WTC11 (cell line): Measurements from ENCODE around the gene SGPL1. TPM values are rescaled to one million over a fixed set of nuclear protein-coding genes. Genes with fewer than 3 reads are reported as not detected.

Experiments used
- ATAC-seq: fragments of 200-7000 bp; cut with Tn5 transposase; 2 replicates; pipeline ENCODE4 v1.10.0; 2021; ENCODE audit warnings: mild to moderate bottlenecking, moderate library complexity
- CTCF ChIA-PET: fragments of 300-600 bp; sonication (Branson Sonifier 250); formaldehyde crosslinking; loops from one replicate; lab custom pipeline; 2021; ENCODE audit warnings: antibody characterized with exemption; lab: Charles Lee
- POLR2A ChIA-PET: fragments of 350-600 bp; sonication (Branson Sonifier 250); formaldehyde crosslinking; loops from one replicate; lab custom pipeline; 2021; ENCODE audit warnings: antibody characterized with exemption; lab: Charles Lee
- DNase-seq: peaks from one replicate; pipeline ENCODE4 v3.0.0; 2021; ENCODE audit warnings: low spot score
- H3K27ac Mint-ChIP-seq: 2 replicates; pipeline ENCODE4 v1.8.0; 2021; ENCODE audit warnings: mixed read lengths
- H3K27me3 Mint-ChIP-seq: 2 replicates; pipeline ENCODE4 v1.8.0; 2021; ENCODE audit warnings: low read depth, mild to moderate bottlenecking, moderate library complexity, mixed read lengths
- H3K36me3 Mint-ChIP-seq: 2 replicates; pipeline ENCODE4 v1.8.0; 2021; ENCODE audit warnings: mixed read lengths
- H3K4me1 Mint-ChIP-seq: 2 replicates; pipeline ENCODE4 v1.8.0; 2022; ENCODE audit warnings: mixed read lengths
- H3K4me3 Mint-ChIP-seq: 2 replicates; pipeline ENCODE4 v1.8.0; 2021; ENCODE audit warnings: mild to moderate bottlenecking, moderate library complexity, mixed read lengths
- H3K9me3 Mint-ChIP-seq: 2 replicates; pipeline ENCODE4 v1.8.0; 2021; ENCODE audit warnings: mixed read lengths
- ATF2 ChIP-seq: sonication (generic); formaldehyde crosslinking; IDR thresholded peaks from 2 replicates; pipeline ENCODE4 v1.8.1; 2022; ENCODE audit warnings: low read depth, missing genetic modification reagents, borderline replicate concordance
- CBFB ChIP-seq: sonication (generic); formaldehyde crosslinking; IDR thresholded peaks from 2 replicates; pipeline ENCODE4 v1.8.1; 2022; ENCODE audit warnings: mild to moderate bottlenecking, low read depth, missing genetic modification reagents
- CREB1 ChIP-seq: sonication (generic); formaldehyde crosslinking; IDR thresholded peaks from 2 replicates; pipeline ENCODE4 v1.8.0; 2023; ENCODE audit warnings: mild to moderate bottlenecking, missing genetic modification reagents
- CREM ChIP-seq: sonication (generic); formaldehyde crosslinking; IDR thresholded peaks from 2 replicates; pipeline ENCODE4 v1.8.1; 2022; ENCODE audit warnings: mild to moderate bottlenecking, missing genetic modification reagents, moderate library complexity
- ERG ChIP-seq: fragments of 250-450 bp; sonication (Bioruptor Pico); IDR thresholded peaks from 2 replicates; pipeline ENCODE4 v1.8.0; 2021; ENCODE audit warnings: mild to moderate bottlenecking
- FOXJ3 ChIP-seq: sonication (generic); formaldehyde crosslinking; IDR thresholded peaks from 2 replicates; pipeline ENCODE4 v1.9.0; 2021; ENCODE audit warnings: missing genetic modification reagents, mild to moderate bottlenecking, borderline replicate concordance
- KAT7 ChIP-seq: sonication (generic); formaldehyde crosslinking; IDR thresholded peaks from 2 replicates; pipeline ENCODE4 v1.8.1; 2023; ENCODE audit warnings: missing genetic modification reagents, mild to moderate bottlenecking, borderline replicate concordance
- MLX ChIP-seq: sonication (generic); formaldehyde crosslinking; IDR thresholded peaks from 2 replicates; pipeline ENCODE4 v1.8.1; 2023; ENCODE audit warnings: mild to moderate bottlenecking, missing genetic modification reagents, moderate library complexity
- NFATC4 ChIP-seq: fragments of 250-450 bp; sonication (Bioruptor Pico); IDR thresholded peaks from 2 replicates; pipeline ENCODE4 v1.9.0; 2021; ENCODE audit warnings: mild to moderate bottlenecking
- RELA ChIP-seq: sonication (generic); formaldehyde crosslinking; IDR thresholded peaks from 2 replicates; pipeline ENCODE4 v1.8.1; 2022; ENCODE audit warnings: missing genetic modification reagents, mild to moderate bottlenecking, borderline replicate concordance
- SMAD3 ChIP-seq: sonication (generic); formaldehyde crosslinking; IDR thresholded peaks from 2 replicates; pipeline ENCODE4 v1.8.0; 2022; ENCODE audit warnings: missing genetic modification reagents, mild to moderate bottlenecking, borderline replicate concordance
- SP1 ChIP-seq: sonication (generic); formaldehyde crosslinking; conservative IDR thresholded peaks from 2 replicates; pipeline ENCODE4 v1.8.1; 2022; ENCODE audit warnings: missing genetic modification reagents
- ZNF219 ChIP-seq: sonication (generic); formaldehyde crosslinking; IDR thresholded peaks from 2 replicates; pipeline ENCODE4 v1.8.0; 2023; ENCODE audit warnings: missing genetic modification reagents, mild to moderate bottlenecking, borderline replicate concordance
- ZNF232 ChIP-seq: sonication (generic); formaldehyde crosslinking; IDR thresholded peaks from 2 replicates; pipeline ENCODE4 v1.8.0; 2022; ENCODE audit warnings: mild to moderate bottlenecking, missing genetic modification reagents
- ZNF423 ChIP-seq: fragments of 250-450 bp; sonication (Bioruptor Pico); IDR thresholded peaks from 2 replicates; pipeline ENCODE4 v2.1.2; 2022; ENCODE audit warnings: mild to moderate bottlenecking, moderate library complexity
- ZSCAN18 ChIP-seq: fragments of 250-450 bp; sonication (Bioruptor Pico); IDR thresholded peaks from 2 replicates; pipeline ENCODE4 v2.1.2; 2022; ENCODE audit warnings: mild to moderate bottlenecking, moderate library complexity
- total RNA-seq: library from RNA; stranded (reverse); gene quantifications from 3 replicates; pipeline ENCODE4 v1.2.3, GENCODE V29; 2021
- TF ChIP-seq, protein P1 (sequence below): sonication (generic); formaldehyde crosslinking; IDR thresholded peaks from 2 replicates; pipeline ENCODE4 v1.8.1; 2023; ENCODE audit warnings: mild to moderate bottlenecking, moderate library complexity, missing genetic modification reagents
- TF ChIP-seq, protein P2 (sequence below): sonication (generic); formaldehyde crosslinking; IDR thresholded peaks from 2 replicates; pipeline ENCODE4 v1.8.1; 2022; ENCODE audit warnings: mild to moderate bottlenecking, missing genetic modification reagents, moderate library complexity, borderline replicate concordance
- TF ChIP-seq, protein P3 (sequence below): sonication (generic); formaldehyde crosslinking; IDR thresholded peaks from 2 replicates; pipeline ENCODE4 v1.8.1; 2023; ENCODE audit warnings: mild to moderate bottlenecking, missing genetic modification reagents

SGPL1 gene
- total RNA-seq, 1 experiment from 2014 or later, result 44.6 TPM

- ATAC-seq (no peak), DNase-seq (peak; percentile 0)
- H3K4me3 Mint-ChIP-seq, result no peak overlapping the region
- H3K27me3 Mint-ChIP-seq, result no peaks in the 10 kb centered on the region; the same call in 1 of the 2 replicates
- ChIA-PET POLR2A (no interaction called here), CTCF (interaction anchor here (0.8 to 2.4 kb wide), 4 partner anchors 9 to 26 kb away, joined by 3 to 21 read pairs (median 3); no protein-coding TSS in a partner anchor)
- H3K4me1 Mint-ChIP-seq, result no peaks in the 10 kb centered on the region; the same call in 1 of the 2 replicates
- peaks cover 3% of the 10 kb centered on the region; the same call in 1 of the 2 replicates for H3K9me3 Mint-ChIP-seq
- H3K36me3 Mint-ChIP-seq, result no peaks in the 10 kb centered on the region
- H3K27ac Mint-ChIP-seq, result peak overlapping the region; percentile 67; the same call in 1 of the 2 replicates
- TF ChIP-seq CREB1 (CRISPR knock-in tag) (no peak), ATF2 (CRISPR knock-in tag) (no peak), ZNF219 (no peak)
- TF ChIP-seq, protein P1, sequence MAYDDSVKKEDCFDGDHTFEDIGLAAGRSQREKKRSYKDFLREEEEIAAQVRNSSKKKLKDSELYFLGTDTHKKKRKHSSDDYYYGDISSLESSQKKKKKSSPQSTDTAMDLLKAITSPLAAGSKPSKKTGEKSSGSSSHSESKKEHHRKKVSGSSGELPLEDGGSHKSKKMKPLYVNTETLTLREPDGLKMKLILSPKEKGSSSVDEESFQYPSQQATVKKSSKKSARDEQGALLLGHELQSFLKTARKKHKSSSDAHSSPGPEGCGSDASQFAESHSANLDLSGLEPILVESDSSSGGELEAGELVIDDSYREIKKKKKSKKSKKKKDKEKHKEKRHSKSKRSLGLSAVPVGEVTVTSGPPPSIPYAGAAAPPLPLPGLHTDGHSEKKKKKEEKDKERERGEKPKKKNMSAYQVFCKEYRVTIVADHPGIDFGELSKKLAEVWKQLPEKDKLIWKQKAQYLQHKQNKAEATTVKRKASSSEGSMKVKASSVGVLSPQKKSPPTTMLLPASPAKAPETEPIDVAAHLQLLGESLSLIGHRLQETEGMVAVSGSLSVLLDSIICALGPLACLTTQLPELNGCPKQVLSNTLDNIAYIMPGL (CRISPR knock-in tag), result no peak
- TF ChIP-seq, all 79 proteins: peak for 0
These were observed 97.6 kb downstream of the SGPL1 start for GRCh38 chr10:70913191-70913892.

DNA sequence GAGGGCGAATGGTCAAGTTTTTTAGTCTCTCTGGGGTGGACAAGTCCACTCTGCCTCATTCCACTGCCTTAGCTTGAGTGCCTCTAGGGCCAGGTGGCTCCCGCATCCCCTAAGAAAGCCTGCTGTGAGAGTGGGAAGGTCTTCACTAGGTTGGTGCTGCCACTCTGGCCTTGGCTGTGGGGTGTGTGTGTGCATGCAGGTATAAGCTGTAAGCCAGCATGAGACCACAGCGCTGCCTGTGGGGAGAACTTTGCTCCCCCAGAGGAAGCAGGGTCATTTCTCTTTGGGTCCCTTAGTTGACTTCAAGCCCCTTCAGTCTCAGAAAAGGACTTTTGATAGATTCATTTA is 98.1 kb downstream of the SGPL1 start:
- peak; percentile 4 for DNase-seq
- peaks cover 3% of the 10 kb centered on the region; the same call in 1 of the 2 replicates for H3K9me3 Mint-ChIP-seq
- POLR2A ChIA-PET, result no interaction called here
- CTCF ChIA-PET, result interaction anchor here (2.4 kb wide), 1 partner anchor 11 kb away, joined by 21 read pairs; no protein-coding TSS in a partner anchor
- ATAC-seq, result no peak
- H3K36me3 Mint-ChIP-seq, result no peaks in the 10 kb centered on the region
- no peaks in the 10 kb centered on the region; the same call in 1 of the 2 replicates for H3K4me1 Mint-ChIP-seq
- no peaks in the 10 kb centered on the region; the same call in 1 of the 2 replicates for H3K27me3 Mint-ChIP-seq
- TF ChIP-seq, protein P2, sequence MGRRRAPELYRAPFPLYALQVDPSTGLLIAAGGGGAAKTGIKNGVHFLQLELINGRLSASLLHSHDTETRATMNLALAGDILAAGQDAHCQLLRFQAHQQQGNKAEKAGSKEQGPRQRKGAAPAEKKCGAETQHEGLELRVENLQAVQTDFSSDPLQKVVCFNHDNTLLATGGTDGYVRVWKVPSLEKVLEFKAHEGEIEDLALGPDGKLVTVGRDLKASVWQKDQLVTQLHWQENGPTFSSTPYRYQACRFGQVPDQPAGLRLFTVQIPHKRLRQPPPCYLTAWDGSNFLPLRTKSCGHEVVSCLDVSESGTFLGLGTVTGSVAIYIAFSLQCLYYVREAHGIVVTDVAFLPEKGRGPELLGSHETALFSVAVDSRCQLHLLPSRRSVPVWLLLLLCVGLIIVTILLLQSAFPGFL (CRISPR knock-in tag), result no peak
- TF ChIP-seq KAT7 (CRISPR knock-in tag) (no peak), MLX (CRISPR knock-in tag) (no peak), RELA (no peak), CREM (no peak), ZNF423 (CRISPR knock-in tag) (no peak), SP1 (no peak), FOXJ3 (CRISPR knock-in tag) (no peak), ZNF232 (CRISPR knock-in tag) (no peak)
- TF ChIP-seq, all 79 proteins: peak for 0
- H3K27ac Mint-ChIP-seq, result no peak overlapping the region
- no peak overlapping the region for H3K4me3 Mint-ChIP-seq

GRCh38 chr10:70914316-70914864 is 98.6 kb downstream of the SGPL1 start:
- Mint-ChIP-seq H3K36me3 (no peaks in the 10 kb centered on the region), H3K4me1 (no peaks in the 10 kb centered on the region; the same call in 1 of the 2 replicates), H3K27me3 (no peaks in the 10 kb centered on the region; the same call in 1 of the 2 replicates), H3K4me3 (no peak overlapping the region), H3K9me3 (peaks cover 3% of the 10 kb centered on the region; the same call in 1 of the 2 replicates), H3K27ac (no peak overlapping the region)
- TF ChIP-seq SMAD3 (CRISPR knock-in tag) (no peak), ERG (CRISPR knock-in tag) (no peak), CBFB (CRISPR knock-in tag) (no peak), ZSCAN18 (CRISPR knock-in tag) (no peak), NFATC4 (no peak)
- TF ChIP-seq, protein P3, sequence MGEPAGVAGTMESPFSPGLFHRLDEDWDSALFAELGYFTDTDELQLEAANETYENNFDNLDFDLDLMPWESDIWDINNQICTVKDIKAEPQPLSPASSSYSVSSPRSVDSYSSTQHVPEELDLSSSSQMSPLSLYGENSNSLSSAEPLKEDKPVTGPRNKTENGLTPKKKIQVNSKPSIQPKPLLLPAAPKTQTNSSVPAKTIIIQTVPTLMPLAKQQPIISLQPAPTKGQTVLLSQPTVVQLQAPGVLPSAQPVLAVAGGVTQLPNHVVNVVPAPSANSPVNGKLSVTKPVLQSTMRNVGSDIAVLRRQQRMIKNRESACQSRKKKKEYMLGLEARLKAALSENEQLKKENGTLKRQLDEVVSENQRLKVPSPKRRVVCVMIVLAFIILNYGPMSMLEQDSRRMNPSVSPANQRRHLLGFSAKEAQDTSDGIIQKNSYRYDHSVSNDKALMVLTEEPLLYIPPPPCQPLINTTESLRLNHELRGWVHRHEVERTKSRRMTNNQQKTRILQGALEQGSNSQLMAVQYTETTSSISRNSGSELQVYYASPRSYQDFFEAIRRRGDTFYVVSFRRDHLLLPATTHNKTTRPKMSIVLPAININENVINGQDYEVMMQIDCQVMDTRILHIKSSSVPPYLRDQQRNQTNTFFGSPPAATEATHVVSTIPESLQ (CRISPR knock-in tag), result no peak
- DNase-seq (no peak), ATAC-seq (no peak)
- ChIA-PET CTCF (interaction anchor here (1.1 to 2.4 kb wide), 2 partner anchors 11 kb away, joined by 5 to 21 read pairs; no protein-coding TSS in a partner anchor), POLR2A (no interaction called here)
